Esophagus mucosa (tissue), 1 donor: Measurements from ENCODE around the gene LIPC. TPM values are rescaled to one million over a fixed set of nuclear protein-coding genes. Genes with fewer than 3 reads are reported as not detected.

Source experiments
- ATAC-seq: fragments of 200-7000 bp; cut with Tn5 transposase; one replicate; pipeline ENCODE4 v1.9.1; 2020
- total RNA-seq: library from RNA; stranded (reverse); gene quantifications from one replicate; pipeline ENCODE4 v1.2.4, GENCODE V29; 2023
- donor health status: DM: yes; HTN: yes; CAD: no.

LIPC gene
- total RNA-seq, 1 donor from 2014 or later = not detected

GRCh38 chr15:58407236-58407775, 24.5 kb upstream of the LIPC start:
- ATAC-seq = no peak

DNA sequence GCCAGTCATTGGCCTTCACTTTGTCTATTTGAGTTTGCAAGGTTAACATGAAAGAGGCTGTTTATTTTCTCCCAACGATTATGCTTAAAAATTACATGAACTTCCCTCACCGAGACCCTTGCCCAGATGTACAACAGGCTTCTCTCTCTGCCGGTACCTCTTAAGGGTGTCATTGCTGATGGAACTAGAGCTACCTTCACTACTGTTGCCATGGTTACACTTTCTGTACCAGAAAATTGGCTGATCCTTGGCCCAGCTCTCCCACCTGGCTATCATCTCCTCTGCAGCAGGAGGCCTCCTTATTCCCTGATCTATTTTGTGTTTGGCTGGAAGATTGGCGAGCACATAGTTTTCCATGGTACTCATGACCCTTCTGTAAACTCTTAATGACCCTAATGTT, 24.0 kb upstream of the LIPC start:
- ATAC-seq = no peak

DNA sequence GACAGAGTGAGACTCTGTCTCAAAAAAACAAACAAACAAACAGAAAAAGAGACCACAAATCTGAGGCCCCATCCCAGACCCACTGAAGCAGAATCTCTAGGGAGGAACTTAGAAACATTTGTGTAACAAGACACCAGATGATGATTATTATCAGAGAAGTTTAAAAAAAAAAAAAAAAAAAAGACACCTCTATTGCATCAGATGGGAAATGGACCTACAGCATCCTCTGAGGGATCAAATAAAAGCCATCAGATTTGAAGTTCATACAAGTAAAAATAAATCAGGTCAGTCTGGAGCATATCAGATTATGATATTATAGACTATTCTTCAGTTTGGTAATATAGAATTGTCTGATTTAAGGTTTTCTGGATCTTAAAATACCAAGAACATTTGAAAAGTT, 21.9 kb upstream of the LIPC start:
- no peak for ATAC-seq

DNA sequence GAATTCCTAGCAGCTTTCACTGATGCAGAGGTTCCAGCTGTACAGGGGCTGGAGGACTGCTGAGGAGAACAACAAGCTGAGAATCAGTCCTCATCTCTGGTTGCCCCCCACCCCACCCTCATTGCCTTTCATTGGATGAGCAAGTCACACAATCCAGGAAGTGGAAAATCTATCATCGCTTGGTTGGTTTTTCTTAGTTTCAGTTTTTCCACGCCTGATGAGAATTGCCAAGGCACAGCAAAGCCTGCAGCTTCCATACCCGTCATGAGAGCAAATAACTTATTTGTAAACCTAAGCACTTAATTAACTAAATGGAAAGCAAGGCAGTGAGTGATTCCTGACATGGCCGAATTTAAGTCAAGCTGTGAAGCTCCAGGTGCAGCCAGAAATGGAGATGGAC, 21.4 kb upstream of the LIPC start:
- ATAC-seq = no peak

DNA sequence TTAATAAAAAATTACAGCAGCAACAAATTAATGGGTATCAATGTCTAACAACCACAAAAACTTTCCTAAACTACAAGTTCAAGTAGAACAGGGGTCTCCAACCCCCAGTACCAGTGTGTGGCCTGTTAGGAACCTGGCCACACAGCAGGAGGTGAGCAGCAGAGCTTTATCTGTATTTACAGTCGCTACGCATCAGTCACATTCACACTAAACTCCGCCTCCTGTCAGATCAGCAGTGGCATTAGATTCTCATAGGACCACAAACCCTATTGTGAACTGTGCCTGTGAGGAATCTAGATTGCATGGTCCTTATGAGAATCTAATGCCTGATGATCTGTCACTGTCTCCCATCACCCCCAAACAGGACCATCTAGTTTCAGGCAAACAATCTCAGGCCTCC, 18.5 kb upstream of the LIPC start:
- no peak for ATAC-seq

- ATAC-seq = no peak
Observed at GRCh38 chr15:58415636-58416035, 16.2 kb upstream of the LIPC start.

GRCh38 chr15:58416963-58417362, 14.8 kb upstream of the LIPC start:
- ATAC-seq = no peak

GRCh38 chr15:58418135-58418534, 13.7 kb upstream of the LIPC start:
- ATAC-seq = no peak

- ATAC-seq = no peak
Observed at GRCh38 chr15:58419803-58420524, 11.8 kb upstream of the LIPC start.

GRCh38 chr15:58420579-58421043, 11.2 kb upstream of the LIPC start:
- no peak for ATAC-seq

GRCh38 chr15:58423205-58423604, 8.6 kb upstream of the LIPC start:
- no peak for ATAC-seq

DNA sequence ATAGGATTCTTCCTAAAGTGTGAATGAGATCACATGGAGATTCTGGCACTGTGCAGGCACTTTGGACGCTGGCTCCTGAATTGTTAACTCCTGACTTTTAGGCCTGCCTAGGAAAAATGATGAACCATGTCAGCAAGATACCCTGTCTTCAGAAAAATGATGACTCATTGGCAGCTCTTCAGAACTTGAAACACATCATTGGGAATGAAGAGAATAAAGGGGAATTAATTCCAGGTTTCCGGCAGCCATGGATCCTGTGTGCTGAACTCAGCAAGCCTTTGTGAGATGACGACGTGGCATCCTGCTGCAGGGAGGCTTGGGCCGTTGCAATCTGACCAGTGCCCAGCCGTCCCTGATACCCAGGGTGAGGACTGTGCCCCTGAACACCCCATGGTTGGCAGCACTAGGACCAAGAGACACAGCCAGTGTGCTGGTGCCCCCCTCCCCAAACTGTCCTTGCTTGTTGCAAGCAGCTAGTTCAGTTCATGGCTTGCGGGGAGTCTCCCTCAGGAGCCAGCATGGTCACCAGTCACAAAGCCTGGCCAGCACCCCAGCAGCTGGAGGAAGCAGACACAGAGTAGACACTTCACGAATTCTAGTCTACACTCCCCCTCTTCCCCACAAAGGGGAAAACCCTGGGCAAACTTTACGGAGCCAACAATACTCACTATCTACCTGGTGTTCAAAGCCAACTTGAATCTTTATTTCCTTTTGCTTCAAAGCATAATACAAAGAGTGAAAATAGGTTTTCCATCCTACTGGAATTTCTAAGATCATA, 7.8 kb upstream of the LIPC start:
- peak; percentile 62 for ATAC-seq

GRCh38 chr15:58424722-58425121, 7.1 kb upstream of the LIPC start:
- ATAC-seq = no peak

GRCh38 chr15:58425185-58425584, 6.6 kb upstream of the LIPC start:
- no peak for ATAC-seq

GRCh38 chr15:58425834-58426233, 6.0 kb upstream of the LIPC start:
- ATAC-seq = no peak

- ATAC-seq = no peak
Observed at GRCh38 chr15:58426501-58426900, 5.3 kb upstream of the LIPC start.

- ATAC-seq = no peak
Observed at GRCh38 chr15:58427987-58428386, 3.8 kb upstream of the LIPC start.

- ATAC-seq = no peak
Observed at GRCh38 chr15:58430224-58430787, 1.5 kb upstream of the LIPC start.

DNA sequence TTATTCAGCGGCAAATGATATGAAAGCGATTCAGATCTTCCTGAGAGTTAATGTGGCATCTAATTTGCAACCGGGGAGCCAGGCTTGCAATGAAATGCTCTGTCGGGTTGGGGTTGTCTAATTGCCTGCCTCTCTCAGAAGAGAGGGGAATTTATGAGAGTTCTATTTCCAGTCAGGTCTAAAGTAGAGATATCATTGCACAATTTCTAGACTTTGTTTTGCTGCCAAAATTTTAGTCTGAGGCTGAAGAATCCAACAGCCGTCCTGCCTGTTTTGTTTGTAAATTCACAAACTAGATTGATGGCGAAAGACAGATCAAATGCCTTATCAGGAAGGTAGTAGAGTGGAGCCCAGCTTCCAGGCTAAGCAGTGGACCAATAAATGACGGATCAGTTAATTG, 610 bp downstream of the LIPC start:
- ATAC-seq = no peak

- no peak for ATAC-seq
Observed at GRCh38 chr15:58433597-58434333, 2.0 kb downstream of the LIPC start.

DNA sequence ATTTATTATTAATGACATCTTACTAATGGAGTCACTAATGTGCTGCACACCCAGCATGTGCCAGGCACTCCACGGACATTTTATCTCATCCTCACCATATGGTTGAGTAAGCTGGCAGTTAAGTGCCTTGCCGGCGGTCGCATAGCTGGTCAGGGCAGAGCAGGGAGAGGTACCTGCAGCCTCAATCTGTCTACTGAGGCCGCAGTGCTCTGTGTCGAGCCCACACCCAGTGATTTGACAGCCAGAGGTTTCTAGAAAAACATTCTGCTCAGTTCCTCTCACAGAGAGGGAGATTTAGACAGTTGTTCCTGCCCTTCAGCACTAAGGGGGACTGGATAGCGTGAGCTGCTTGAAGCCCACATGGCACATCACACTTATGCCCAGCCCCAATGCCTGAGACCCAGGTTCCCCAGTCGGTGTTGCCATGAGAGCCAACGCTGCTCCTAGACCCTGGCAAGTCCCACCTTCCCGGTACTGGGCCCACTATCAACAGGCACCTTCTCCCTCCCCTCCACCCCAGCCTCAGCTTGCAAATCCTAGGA, 2.6 kb downstream of the LIPC start:
- no peak for ATAC-seq

DNA sequence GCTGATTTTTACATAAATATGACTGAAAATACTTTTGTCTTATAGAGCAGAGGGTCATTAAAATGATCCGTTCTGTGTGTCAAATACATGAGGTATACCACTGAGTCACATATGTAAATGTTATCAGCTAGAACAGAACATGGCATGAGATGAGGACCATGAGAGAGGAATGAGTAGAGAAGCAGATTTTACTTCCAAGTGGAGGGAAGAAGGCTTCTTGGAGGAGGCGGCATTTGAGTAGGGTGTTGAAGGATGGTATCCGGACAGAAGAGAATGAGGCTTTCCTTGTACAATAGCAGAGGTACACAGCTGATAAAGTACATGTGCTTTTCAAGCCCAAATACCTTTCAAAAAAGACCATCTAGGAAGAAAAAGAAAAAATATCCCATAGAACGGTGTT, 4.8 kb downstream of the LIPC start:
- no peak for ATAC-seq
